HepG2 (cell line): ENCODE data around the gene MYEOV. TPM values are rescaled to one million over a fixed set of nuclear protein-coding genes. Genes with fewer than 3 reads are reported as not detected.

Source experiments
- ATAC-seq: fragments of 200-7000 bp; cut with Tn5 transposase; 3 replicates; pipeline ENCODE4 v1.9.1; 2020; ENCODE audit warnings: mild to moderate bottlenecking, moderate library complexity
- BruUV-seq: library from RNA; stranded (reverse); fragments of 400-500 nt; replicated peaks from 2 replicates; lab custom pipeline; 2021; lab: Mats Ljungman, UMichigan
- CTCF ChIA-PET: fragments of 300-600 bp; formaldehyde crosslinking; extraction: SDS; loops from one replicate; lab custom pipeline; 2021; ENCODE audit warnings: low total read pairs, inconsistent platforms, low intra/inter-chr PET ratio; lab: Yijun Ruan, JAX
- POLR2A ChIA-PET: fragments of 350-600 bp; sonication (Branson Sonifier 250); formaldehyde crosslinking; loops from one replicate; lab custom pipeline; 2020; ENCODE audit warnings: antibody characterized with exemption, inconsistent platforms; lab: Yijun Ruan, JAX
- DNase-seq: peaks from one replicate; pipeline ENCODE4 v3.0.0-alpha.2; 2015; ENCODE audit warnings: low spot score
- FAIRE-seq: peaks from 3 replicates; lab custom pipeline; 2011; peaks lifted over from hg19 to GRCh38; lab: Jason Lieb, UNC
- H2AFZ ChIP-seq: one replicate; pipeline ENCODE4 v1.6.1; 2011; ENCODE audit warnings: low read length, inconsistent platforms
- H3K27ac ChIP-seq: fragments of 300-600 bp; 3 replicates; pipeline ENCODE4 v1.8.0; 2011; ENCODE audit warnings: mixed run types, mild to moderate bottlenecking, mixed read lengths, low read length, inconsistent platforms; ENCODE audit not compliant: insufficient read depth; ENCODE audit errors: extremely low read length
- H3K27me3 ChIP-seq, 2 experiments: fragments of 200-600 bp in 1 of 2; 2 replicates in 1 of 2; 3 replicates in 1 of 2; pipeline versions ENCODE4 v1.6.0 to v1.8.0; 2011; ENCODE audit warnings: low read length in 2 of 2, mild to moderate bottlenecking in 2 of 2, moderate library complexity in 2 of 2, inconsistent platforms in 1 of 2; ENCODE audit not compliant: insufficient read depth in 2 of 2, control insufficient read depth in 1 of 2
- H3K36me3 ChIP-seq, 2 experiments: fragments of 200-600 bp in 1 of 2; replicated peaks in 1 of 2; 2 replicates in 1 of 2; 3 replicates in 1 of 2; pipeline versions ENCODE4 v1.5.1 to v1.8.0; 2011; ENCODE audit warnings: low read length in 2 of 2, inconsistent platforms in 1 of 2; ENCODE audit not compliant: insufficient read depth in 2 of 2, control insufficient read depth in 1 of 2
- H3K4me1 ChIP-seq: 2 replicates; pipeline ENCODE4 v1.5.1; 2012; ENCODE audit warnings: low read length, inconsistent platforms; ENCODE audit not compliant: insufficient read depth
- H3K4me2 ChIP-seq: 2 replicates; pipeline ENCODE4 v1.6.0; 2011; ENCODE audit warnings: low read depth, low read length, inconsistent platforms
- H3K4me3 ChIP-seq, 3 experiments: fragments of 200-600 bp in 1 of 3; sonication (generic), shearing (Covaris generic) in 1 of 3; replicated peaks in 1 of 3; 2 replicates each; pipeline ENCODE4 v1.5.1; 2011 to 2016; ENCODE audit warnings: low read length in 3 of 3, inconsistent platforms in 2 of 3, low read depth in 2 of 3, mild to moderate bottlenecking in 2 of 3, control low read depth in 1 of 3, mixed read lengths in 1 of 3; ENCODE audit not compliant: insufficient read depth in 1 of 3
- H3K79me2 ChIP-seq: one replicate; pipeline ENCODE4 v1.6.1; 2011; ENCODE audit warnings: low read length, inconsistent platforms; ENCODE audit not compliant: insufficient read depth
- H3K9ac ChIP-seq: 2 replicates; pipeline ENCODE4 v1.6.0; 2011; ENCODE audit warnings: mild to moderate bottlenecking, low read depth, low read length, inconsistent platforms; ENCODE audit not compliant: insufficient read depth
- H3K9me3 ChIP-seq: 2 replicates; pipeline ENCODE4 v1.5.1; 2012; ENCODE audit warnings: mild to moderate bottlenecking, low read length
- H4K20me1 ChIP-seq: 2 replicates; pipeline ENCODE4 v1.6.0; 2011; ENCODE audit warnings: inconsistent platforms, mild to moderate bottlenecking, low read length, moderate library complexity; ENCODE audit not compliant: insufficient read depth
- MED13 ChIP-seq: sonication (generic); formaldehyde crosslinking; IDR thresholded peaks from 2 replicates; pipeline ENCODE4 v1.5.0; 2020; ENCODE audit warnings: missing genetic modification reagents
- MIER3 ChIP-seq: IDR thresholded peaks from 2 replicates; pipeline ENCODE4 v1.6.1; 2016; ENCODE audit warnings: missing compliant biosample characterization, borderline replicate concordance
- SALL2 ChIP-seq: sonication (generic); formaldehyde crosslinking; IDR thresholded peaks from 2 replicates; pipeline ENCODE4 v1.8.1; 2023; ENCODE audit warnings: mild to moderate bottlenecking, missing genetic modification reagents, inconsistent platforms
- SMARCE1 ChIP-seq: fragments of 450-650 bp; IDR thresholded peaks from 2 replicates; pipeline ENCODE4 v1.6.1; 2017; ENCODE audit warnings: borderline replicate concordance
- ZNF101 ChIP-seq: sonication (generic); formaldehyde crosslinking; IDR thresholded peaks from 2 replicates; pipeline ENCODE4 v1.4.0; 2020; ENCODE audit warnings: mild to moderate bottlenecking, low read depth, missing genetic modification reagents, borderline replicate concordance
- WGBS: methylation state at CpG from one replicate; pipeline ENCODE4 v1.1.6; 2017; ENCODE audit warnings: low lambda C conversion rate; 5-methylcytosine and 5-hydroxymethylcytosine counted together
- in situ Hi-C: cut with HindIII; loops from 2 replicates; pipeline ENCODE4 v1.10.0; 2017; ENCODE audit warnings: low pct_unique_long_range_greater_than_20kb; ENCODE audit not compliant: extremely low pct_ligation_motif_present
- intact Hi-C: fragments of 100-400 bp; cut with micrococcal nuclease; formaldehyde crosslinking; loops from one replicate; pipeline ENCODE4 v1.10.0; 2022; ENCODE audit not compliant: unreplicated experiment
- polyA plus RNA-seq, 8 experiments: library from polyadenylated mRNA; depleted of rRNA in 3 of 8; stranded (reverse) in 7 of 8; unstranded in 1 of 8; fragments of >200 nt; fragmentation: Illumina TruSeq in 4 of 8; extraction: Trizol in 4 of 8; gene quantifications; 2 replicates each; pipeline versions ENCODE4 v1.2.1 to v1.2.3, GENCODE V29; 2011 to 2016; ENCODE audit warnings: low read depth in 4 of 8, missing spikeins in 1 of 8, mixed read lengths in 1 of 8; ENCODE audit not compliant: insufficient read depth in 1 of 8
- total RNA-seq, 5 experiments: library from RNA; depleted of rRNA; stranded (reverse); fragments of >200 nt; fragmentation: Illumina TruSeq; extraction: Trizol; gene quantifications; 2 replicates each; pipeline ENCODE4 v1.2.3, GENCODE V29; 2016; ENCODE audit warnings: low read depth in 1 of 5
- TF ChIP-seq, protein P1 (sequence below): sonication (generic); formaldehyde crosslinking; IDR thresholded peaks from 2 replicates; pipeline ENCODE4 v1.4.0; 2020; ENCODE audit warnings: mild to moderate bottlenecking, missing genetic modification reagents, borderline replicate concordance
- TF ChIP-seq, protein P2 (sequence below): sonication (generic); formaldehyde crosslinking; IDR thresholded peaks from 2 replicates; pipeline ENCODE4 v1.8.1; 2023; ENCODE audit warnings: missing genetic modification reagents, mild to moderate bottlenecking, borderline replicate concordance

MYEOV gene
- total and polyA plus RNA-seq, 2 of the 13 experiments (the other 11 are each of a cell fraction or from before 2014, with no cell fraction given), result 0.33 to 1.8 TPM

DNA sequence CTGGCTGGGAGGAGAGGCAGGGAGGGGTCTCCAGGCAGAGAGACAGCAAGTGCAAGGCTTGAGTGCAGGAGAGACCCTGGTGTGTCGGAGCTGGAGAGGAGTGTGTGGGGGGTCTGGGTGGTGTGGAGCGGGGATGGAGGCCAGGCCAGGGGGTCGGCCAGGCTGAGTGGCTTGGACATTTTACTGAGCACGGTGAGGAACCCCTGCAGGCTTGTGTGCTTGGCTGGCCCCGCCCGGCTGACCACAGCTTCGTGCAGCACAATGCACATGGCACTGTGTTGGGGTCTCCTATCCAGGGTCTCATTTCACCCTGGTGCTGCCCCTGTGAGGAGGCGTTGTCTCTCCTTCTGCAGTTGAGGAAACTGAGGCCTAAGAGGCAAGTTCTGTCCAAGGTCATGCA is 5.6 kb downstream of the MYEOV start (continued):
- TF ChIP-seq, protein P1, sequence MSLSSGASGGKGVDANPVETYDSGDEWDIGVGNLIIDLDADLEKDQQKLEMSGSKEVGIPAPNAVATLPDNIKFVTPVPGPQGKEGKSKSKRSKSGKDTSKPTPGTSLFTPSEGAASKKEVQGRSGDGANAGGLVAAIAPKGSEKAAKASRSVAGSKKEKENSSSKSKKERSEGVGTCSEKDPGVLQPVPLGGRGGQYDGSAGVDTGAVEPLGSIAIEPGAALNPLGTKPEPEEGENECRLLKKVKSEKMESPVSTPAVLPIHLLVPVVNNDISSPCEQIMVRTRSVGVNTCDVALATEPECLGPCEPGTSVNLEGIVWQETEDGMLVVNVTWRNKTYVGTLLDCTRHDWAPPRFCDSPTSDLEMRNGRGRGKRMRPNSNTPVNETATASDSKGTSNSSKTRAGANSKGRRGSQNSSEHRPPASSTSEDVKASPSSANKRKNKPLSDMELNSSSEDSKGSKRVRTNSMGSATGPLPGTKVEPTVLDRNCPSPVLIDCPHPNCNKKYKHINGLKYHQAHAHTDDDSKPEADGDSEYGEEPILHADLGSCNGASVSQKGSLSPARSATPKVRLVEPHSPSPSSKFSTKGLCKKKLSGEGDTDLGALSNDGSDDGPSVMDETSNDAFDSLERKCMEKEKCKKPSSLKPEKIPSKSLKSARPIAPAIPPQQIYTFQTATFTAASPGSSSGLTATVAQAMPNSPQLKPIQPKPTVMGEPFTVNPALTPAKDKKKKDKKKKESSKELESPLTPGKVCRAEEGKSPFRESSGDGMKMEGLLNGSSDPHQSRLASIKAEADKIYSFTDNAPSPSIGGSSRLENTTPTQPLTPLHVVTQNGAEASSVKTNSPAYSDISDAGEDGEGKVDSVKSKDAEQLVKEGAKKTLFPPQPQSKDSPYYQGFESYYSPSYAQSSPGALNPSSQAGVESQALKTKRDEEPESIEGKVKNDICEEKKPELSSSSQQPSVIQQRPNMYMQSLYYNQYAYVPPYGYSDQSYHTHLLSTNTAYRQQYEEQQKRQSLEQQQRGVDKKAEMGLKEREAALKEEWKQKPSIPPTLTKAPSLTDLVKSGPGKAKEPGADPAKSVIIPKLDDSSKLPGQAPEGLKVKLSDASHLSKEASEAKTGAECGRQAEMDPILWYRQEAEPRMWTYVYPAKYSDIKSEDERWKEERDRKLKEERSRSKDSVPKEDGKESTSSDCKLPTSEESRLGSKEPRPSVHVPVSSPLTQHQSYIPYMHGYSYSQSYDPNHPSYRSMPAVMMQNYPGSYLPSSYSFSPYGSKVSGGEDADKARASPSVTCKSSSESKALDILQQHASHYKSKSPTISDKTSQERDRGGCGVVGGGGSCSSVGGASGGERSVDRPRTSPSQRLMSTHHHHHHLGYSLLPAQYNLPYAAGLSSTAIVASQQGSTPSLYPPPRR (CRISPR knock-in tag), result no peak
- TF ChIP-seq MIER3 (CRISPR knock-in tag), result no peak
- TF ChIP-seq MED13 (CRISPR knock-in tag), result no peak
- no peak for TF ChIP-seq SALL2 (CRISPR knock-in tag)
- no peak for TF ChIP-seq SMARCE1

DNA sequence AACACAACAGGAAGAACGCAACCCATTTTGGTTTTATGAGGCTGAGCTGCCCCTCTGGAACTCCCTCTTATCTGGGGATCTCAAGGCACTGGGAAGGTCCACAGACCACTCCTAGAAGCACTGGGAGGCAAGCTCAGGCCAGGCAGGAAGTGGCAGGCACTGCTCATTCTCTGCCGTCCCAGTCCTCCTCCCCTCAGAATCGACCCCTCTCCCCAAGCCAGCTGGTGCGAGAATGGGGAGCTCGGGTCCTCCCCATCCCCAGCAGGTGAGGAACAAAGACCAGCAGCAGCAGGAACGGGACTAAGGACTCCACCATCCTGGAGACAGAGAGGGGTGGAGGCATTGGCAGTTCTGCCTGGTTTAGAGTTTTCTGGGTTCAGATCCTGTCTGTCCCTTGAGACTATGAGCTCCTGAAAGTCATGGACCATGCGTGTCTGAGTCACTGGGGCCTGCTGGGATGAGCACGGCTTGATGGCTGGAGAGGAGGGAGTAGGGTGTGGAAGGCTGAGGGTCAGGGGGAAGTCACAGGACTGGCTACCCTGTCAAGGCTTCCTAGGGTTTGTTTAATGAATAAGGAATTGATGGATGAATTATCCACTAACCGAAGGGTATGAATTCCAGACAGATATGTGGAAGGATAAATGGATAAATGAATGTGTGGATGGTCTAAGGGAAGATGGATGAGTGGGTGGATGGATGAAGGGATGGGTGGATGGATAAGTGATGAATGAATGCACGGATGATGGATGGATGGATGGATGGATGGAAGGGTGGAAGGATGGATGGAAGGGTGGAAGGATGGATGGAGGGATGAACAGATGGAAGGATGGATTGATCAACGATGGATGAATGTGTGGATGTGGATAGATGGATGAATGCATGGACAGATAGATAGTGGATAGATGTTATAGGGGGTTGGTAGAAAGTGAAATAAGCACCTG is 6.4 kb downstream of the MYEOV start:
- H3K4me1 ChIP-seq, result peaks cover 44% of the 10 kb centered on the region
- no peaks in the 10 kb centered on the region for H3K9me3 ChIP-seq
- no peaks in the 10 kb centered on the region for H4K20me1 ChIP-seq
- no peak overlapping the region for H2AFZ ChIP-seq
- no peak overlapping the region for H3K4me3 ChIP-seq
- ATAC-seq (no peak), DNase-seq (no peak), FAIRE-seq (no peak)
- 40% methylated on average over 10 of the region's 11 CpGs for WGBS
- no TSS peak for BruUV-seq
- no peaks in the 10 kb centered on the region for H3K27me3 ChIP-seq
- intact Hi-C loops (no loop called here), in situ Hi-C loops (no loop called here)
- H3K4me2 ChIP-seq, result no peak overlapping the region; the same call in 1 of the 2 replicates
- POLR2A ChIA-PET, result no interaction called here
- no peak overlapping the region for H3K27ac ChIP-seq
- no peaks in the 10 kb centered on the region for H3K79me2 ChIP-seq
- no peak overlapping the region for H3K9ac ChIP-seq
- no peak for TF ChIP-seq ZNF101
- TF ChIP-seq, protein P2, sequence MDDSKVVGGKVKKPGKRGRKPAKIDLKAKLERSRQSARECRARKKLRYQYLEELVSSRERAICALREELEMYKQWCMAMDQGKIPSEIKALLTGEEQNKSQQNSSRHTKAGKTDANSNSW, result no peak
- TF ChIP-seq, all 625 proteins: peak for 0
- CTCF ChIA-PET, result no interaction called here
- H3K36me3 ChIP-seq, result no peaks in the 10 kb centered on the region
